Stimulated activated naive CD4-positive, alpha-beta T cell (primary cell): ENCODE results near the gene RASAL3.
"Not testable (repeated sequence)": the region's sequence is repeated elsewhere in the genome, so short reads cannot be mapped to it uniquely, and the experiment has no call there.

Source experiments
- DNase-seq, 6 experiments: peaks; one replicate each; lab custom pipeline; 2025; lab: John Stamatoyannopoulos, UW

The RASAL3 gene

DNA sequence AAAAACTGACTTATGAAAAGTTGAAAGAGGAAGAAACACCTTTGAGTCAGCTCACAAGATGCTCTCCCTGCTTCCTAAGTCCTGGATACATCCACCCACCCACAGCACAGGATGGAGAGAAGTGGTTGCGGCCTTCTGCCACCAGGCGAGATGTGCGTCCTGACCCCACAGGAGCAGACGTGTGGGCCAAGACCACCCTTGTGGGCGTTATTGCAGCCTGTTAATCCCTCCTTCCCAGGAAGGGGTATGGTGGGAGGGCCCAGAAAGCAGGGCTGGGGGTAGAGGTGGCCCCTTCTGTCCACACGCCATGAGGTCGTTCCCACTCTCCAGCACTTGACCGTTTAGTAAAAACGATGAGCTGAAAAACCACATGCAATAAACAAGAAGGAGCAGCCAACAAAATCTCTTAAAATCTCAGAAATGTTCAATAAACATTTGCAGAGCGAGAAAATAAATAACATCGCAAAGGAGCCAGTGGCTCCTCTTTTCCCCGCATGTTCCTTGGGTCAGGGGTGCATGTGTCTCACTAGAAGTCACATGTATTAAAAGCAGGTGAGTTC, 43.1 kb downstream of the RASAL3 start:
- DNase-seq: no peak

DNA sequence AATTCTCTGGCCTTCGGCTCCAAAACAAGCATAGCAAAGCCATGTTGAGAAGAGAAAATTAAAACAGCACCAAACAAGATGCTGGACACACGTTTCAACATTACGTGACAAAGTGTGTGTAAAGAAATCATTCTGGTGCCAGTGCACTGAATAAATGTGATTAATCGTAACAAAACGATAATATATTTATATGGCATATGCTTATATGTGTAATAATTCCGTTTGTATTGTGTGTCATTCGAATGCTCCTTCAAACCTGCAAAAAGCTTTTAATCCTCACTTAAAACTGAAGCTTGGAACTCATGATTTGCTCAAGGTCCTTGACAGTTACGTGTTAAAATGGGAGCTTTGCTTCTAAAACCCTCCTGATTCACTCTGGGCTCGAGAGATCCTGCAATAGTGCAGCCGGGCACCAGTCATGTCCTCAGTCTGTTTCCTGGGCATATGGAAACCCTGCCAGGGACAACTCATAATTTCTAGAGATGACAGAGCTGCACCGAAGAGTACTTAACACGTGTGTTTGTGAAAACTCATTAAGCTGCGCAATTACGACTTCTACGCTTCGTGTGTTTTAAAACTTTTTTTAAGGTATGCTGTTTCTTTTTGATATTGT, 44.8 kb downstream of the RASAL3 start:
- no peak for DNase-seq

DNA sequence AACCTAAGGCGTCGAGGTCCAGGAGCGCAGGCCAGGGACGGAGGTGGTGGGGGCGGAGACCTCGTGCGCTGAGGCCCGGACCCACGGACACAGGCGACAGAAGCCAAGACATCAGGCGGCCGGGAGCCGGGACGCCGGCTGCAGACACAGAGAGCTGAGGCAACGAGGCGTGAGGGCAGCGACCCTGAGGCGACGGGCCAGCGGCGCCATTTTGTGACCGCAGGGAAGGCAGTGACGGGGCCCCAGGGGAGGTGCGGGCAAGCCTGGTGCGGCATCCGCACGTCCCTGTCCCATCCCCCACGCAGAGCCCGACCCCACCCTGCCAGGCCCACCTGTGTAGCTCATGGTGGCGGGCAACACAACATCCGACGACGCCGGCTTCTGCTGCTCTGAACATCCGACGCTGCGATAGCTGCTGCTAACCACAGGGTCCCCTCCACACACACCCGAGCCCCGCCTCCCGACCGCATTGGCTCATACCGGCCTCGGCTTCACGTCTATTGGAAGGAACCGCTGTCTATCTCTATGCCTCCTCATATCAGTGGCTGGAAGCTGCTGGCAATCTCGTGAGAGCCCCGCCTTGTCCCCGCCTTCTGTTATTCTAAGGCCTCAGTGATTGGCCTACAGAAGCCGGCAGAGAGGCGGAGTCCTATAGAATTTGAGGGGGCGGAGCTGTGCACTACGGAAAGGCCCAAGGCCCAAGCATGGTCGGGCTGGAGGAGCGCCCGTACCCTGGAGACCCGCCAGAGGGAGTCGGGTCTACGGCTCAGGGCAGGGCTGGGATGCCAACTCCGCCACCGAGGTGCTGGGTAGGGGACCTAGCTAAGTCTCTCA, 45.5 kb downstream of the RASAL3 start, which contains the start of gene AKAP8L:
AKAP8L (minus strand) TSS at position 410 of the 834 bp plus-strand sequence; CDS start at position 345, 65 bp downstream.
- DNase-seq: peak; percentile 94 to 100 (median 98)

DNA sequence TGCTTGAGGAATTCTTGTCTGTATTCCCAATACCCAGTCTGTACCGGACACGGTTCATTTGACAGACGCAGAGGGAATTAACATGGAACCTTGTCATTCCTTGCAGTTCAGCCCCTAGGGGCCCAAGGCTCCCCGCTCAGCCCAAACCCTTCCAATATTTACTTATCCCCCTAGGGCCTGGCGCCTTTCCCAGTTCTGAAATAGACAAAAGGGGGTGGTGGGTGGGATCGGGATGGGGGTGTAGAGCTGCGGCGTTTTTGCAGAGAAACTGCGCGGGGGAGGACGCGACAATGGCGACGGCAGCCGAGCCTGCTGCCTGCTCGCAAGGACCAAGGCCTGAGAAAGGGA, 46.1 kb downstream of the RASAL3 start:
- DNase-seq: no peak

DNA sequence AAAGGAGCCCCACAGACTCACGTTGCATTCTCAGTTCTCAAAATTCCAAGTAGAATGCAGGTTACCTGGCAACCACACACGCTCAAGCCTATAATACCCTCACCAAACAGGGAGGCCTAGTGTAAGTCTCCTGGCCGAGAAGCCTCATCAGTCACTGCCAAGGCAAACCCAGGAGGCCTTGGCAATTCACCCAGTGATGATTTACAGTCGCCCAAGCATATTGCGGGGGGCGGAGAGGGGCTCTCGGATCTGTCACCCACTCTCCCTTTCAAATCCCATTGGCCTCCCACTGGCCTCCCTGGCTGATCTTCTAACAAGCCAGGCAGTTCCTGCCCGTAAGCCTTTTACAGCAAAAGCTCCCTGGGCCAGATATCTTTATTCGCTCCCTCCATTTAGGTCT, 46.6 kb downstream of the RASAL3 start:
- DNase-seq: no peak

DNA sequence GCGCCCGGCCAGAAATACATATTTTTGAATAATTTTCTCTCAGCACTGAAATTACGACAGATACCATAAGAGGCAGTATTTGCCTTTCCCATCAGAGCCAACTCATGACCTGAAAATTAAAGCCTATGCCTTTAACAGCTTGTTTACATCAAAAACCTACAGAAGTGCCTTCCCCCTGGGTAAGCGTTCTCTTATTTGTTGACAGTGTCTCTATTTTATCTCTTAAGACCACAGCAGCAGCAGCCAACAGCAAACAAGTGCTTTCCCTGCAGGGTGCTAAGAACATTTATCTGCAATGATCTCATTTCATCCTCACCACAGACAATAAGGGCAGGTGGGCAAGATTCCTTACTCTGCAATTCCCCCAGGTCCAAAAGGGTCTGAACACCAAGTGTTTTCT, 51.5 kb downstream of the RASAL3 start:
- DNase-seq: no peak

DNA sequence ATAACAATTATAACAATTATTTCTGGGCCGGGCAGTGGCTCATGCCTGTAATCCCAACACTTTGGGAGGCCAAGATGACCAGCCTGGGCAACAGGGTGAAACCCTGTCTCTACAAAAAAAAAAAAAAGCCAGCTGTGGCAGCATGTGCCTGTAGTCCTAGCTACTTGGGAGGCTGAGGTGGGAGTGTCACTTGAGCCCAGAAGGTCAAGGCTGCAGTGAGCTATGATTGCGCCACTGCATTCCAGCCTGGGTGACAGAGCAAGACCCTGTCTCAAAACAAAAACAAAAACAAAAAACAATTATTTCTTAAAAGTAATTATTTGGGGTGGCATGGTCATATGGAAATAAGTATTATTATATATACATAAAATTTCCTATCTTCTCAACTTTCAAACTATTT, 53.0 kb downstream of the RASAL3 start:
- not testable (repeated sequence) for DNase-seq

DNA sequence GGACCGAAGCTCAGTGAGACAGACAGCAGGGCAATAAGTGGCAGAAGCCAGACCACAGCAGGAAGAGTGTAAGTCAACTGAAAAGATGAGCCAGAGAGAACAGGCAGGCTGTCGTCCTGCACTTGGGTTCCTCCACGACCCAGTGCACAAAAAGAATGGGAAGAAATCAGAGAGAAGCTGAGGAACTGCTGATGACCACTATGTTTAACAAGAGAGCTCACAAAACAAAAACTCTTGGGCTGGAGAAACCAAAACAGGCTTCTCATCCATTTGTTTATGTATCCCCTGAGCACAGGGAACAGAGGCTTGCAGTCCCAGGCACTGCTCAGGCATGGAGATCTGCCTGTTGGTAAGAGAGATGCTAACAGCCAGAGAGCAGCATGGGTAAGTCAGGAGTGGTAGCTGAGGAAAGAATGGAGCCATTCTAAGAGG, 59.5 kb downstream of the RASAL3 start:
- no peak for DNase-seq

DNA sequence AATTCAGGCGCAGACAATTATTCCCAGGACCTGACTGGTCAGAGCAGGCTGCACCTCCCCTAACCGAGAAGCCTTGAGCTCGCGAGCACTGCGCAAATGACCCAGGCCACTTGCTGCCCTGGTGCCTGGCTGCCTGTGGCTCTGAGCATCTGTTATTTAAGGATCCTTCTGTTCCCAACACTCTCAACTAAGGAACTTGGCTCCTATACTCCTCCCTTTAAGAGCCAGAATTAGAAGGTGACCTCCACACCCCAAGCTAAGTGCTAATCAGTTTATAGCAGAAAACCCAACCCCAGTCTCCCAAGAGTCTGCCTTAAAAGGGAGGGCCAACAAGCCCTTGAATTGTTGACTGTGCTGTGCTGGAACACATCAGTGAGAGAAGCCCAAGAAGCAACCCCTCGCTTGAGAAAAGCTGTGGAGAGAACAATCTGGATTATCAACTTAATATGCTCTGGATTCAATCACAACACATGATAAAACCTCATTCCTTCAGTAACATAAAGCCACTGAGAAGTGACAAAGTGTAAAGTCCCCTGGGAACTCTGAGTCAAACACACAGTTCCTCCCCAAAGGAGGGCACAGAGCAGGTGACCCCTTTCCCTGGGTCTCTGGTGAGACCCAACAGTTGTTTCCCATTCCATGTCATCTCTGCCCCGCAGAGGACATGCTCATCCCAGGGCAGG, 60.1 kb downstream of the RASAL3 start:
- DNase-seq: no peak

DNA sequence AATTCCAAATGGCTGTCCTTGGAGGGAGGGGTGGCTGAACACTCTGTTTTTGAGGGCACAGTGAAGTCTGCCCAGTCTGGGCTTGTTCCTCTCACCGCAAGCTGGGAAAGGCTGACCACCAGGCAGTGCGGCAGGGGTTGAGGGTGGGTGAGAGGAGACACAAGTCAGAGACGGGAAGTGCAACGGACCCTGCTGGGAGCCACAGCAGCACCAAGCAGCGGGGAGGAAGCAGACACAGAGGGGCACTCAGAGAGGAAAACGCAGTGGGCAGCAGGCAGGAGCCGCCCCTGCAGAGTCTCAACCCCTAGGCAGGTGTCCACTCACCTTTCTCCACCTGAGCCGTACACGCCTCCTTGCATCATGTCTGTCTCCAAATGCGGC, 61.2 kb downstream of the RASAL3 start:
- DNase-seq: no peak

DNA sequence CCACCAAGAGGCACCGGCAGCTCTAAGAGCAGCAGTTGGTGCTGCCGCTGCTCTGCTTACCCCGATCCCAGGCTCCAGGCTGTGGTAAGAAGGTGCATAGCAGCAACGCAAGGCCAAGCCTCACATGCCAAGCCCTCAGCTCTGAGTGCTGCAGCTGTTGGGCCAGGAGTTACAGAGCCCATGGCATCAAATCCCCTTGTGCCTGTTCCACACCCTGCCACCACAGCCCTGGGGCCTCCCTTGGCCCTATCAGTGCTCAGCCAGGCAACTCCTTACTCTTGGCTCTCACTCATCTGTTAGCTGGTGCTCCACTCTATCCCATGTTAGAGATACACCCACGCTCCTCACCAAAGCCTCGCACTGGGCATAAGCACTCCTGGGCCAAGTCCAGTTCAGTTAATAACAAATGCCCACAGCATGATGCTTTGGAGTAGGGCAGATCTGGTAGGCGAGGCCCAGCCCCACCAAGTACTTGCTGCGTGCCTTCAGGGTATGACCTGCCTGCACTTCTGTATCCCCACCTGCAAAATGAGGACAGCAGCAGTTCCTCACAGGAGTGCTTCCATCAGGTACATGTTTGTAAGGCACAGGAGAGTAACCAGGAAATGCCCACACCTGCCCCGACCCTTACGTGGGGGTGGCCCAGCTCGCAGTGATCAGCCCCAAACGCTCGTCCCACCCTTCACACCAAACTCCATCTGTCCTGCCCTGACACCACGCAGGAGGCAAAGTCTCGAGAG, 61.8 kb downstream of the RASAL3 start:
- no peak for DNase-seq
